ENCODE data around the gene ARF3. TPM values are rescaled to one million over a fixed set of nuclear protein-coding genes. Genes with fewer than 3 reads are reported as not detected.

The ARF3 gene
- polyA plus RNA-seq, 1 donor (not counting 4 experiments of a cell fraction or from before 2014, with no cell fraction given) = 236 TPM

DNA sequence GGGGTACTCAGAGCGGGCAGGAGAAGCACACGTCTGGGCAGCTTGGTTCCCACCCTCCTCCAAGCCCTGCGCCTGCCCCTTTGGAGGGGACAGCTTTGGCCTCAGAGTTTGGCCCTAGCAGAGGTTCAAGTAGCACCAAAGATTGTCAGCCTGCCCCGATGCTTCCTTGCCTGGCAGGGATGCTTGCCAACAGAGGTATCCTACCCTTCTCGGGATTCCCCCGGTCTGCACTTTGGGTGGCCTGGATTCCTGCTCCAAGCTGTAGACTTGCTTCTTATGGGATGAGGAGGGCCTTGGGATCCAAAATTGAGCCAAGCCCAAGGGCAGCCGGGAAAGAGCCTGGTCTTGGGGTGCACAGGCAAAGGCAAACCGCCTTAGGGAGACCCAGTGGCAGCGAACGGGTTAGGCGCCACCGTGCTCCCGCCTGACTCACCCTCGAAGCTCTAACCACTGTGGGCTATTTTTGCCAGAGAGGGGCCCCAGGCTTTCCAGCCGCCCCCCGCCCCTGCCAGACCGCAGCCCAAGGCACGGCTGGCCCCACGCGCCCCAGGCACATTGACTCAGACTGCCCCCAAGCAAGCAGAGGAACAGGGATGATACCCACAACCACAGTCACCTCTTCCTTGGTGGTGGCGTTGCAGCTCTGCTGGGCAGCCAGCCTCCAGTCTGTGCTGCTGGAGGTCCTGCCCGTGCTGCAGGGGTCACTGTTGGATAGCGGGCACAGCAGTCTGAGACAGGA is 15.1 kb upstream of the ARF3 start:
- TF ChIP-seq CTCF (optimal IDR thresholded peaks at IDR 0.05 in 1 of 3, IDR thresholded peaks at IDR 0.05 in 1 of 3, conservative IDR thresholded peaks at IDR 0.05 in 1 of 3; ENCODE audit: extremely low read depth in 1 of 3, insufficient read depth in 2 of 3, low read length in 3 of 3) (peak in 1 of 3 experiments; percentile 26), EZH2 (IDR thresholded peaks at IDR 0.05; ENCODE audit: low read length) (no peak)
- no peak for FAIRE-seq
- no peak overlapping the region for H3K9ac ChIP-seq (ENCODE audit: control insufficient read depth, extremely low read depth, insufficient read depth, low read length)

DNA sequence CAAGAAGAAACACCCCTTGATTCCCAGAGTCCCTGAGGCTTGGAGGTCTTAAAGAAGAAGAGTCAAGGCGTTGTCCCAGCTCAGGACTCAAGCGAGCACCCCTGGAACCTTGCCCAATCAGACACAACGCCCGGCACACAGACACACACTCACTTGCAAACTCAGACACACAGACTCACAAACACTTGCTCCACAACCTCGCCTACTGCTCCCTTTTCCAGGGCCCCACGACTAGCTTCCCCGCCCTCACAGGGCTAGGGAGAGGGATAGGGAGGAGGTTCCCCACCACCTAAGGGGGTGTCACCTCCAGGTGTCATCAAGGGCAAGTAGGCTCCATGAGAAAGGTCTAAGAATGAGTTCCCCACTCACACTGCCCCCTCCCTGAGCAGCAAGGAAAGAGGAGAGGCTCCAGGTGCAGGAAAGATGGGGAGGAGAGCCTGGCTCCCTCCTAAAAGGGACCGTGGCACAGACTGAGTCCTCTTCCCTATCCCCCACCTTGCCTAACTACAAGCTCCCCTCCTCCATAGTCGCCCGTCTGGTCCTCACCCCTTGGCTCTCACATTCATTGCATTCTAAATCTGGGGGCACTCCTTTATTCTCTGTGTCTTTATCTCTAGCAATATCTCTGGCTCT is 13.5 kb upstream of the ARF3 start:
- Histone ChIP-seq H3K27ac (ENCODE audit: control insufficient read depth, insufficient read depth, low read length) (no peak overlapping the region), H3K9me1 (ENCODE audit: control insufficient read depth, extremely low read depth, insufficient read depth, low read length) (no peaks in the 10 kb centered on the region), H3K79me2 (ENCODE audit: control insufficient read depth, insufficient read depth, low read length) (no peaks in the 10 kb centered on the region), H4K20me1 (ENCODE audit: control insufficient read depth, extremely low read depth, insufficient read depth, low read length) (no peaks in the 10 kb centered on the region), H3K4me2 (ENCODE audit: control insufficient read depth, extremely low read depth, insufficient read depth, low read depth, low read length) (peak overlapping the region; percentile 82), H3K9ac (ENCODE audit: control insufficient read depth, extremely low read depth, insufficient read depth, low read length) (no peak overlapping the region), H2AFZ (ENCODE audit: control insufficient read depth, low read length) (peak overlapping the region; percentile 83), H3K4me1 (ENCODE audit: control insufficient read depth, extremely low read depth, insufficient read depth, low read length) (peaks cover 28% of the 10 kb centered on the region), H3K27me3 (ENCODE audit: control insufficient read depth, extremely low read depth, insufficient read depth, low read length) (peaks cover 49% of the 10 kb centered on the region), H3K36me3 (ENCODE audit: control insufficient read depth in 2 of 2, extremely low read depth in 1 of 2, insufficient read depth in 2 of 2, low read length in 2 of 2) (no peaks in the 10 kb centered on the region), H3K9me3 (ENCODE audit: control insufficient read depth, low read depth, low read length) (no peaks in the 10 kb centered on the region), H3K4me3 (ENCODE audit: control insufficient read depth in 2 of 3, extremely low read depth in 1 of 3, insufficient read depth in 2 of 3, low read depth in 1 of 3, low read length in 3 of 3) (peak overlapping the region in 2 of 3 experiments; percentile 51 to 57)
- FAIRE-seq = no peak
- dilution Hi-C loops (cut with MboI; ENCODE audit: extremely low pct_ligation_motif_present, low sequenced_read_pairs) = no loop called here
- DNase-seq (ENCODE audit: low read depth, low spot score) = no peak
- TF ChIP-seq EZH2 (IDR thresholded peaks at IDR 0.05; ENCODE audit: low read length) (peak; percentile 68), CTCF (optimal IDR thresholded peaks at IDR 0.05 in 1 of 3, IDR thresholded peaks at IDR 0.05 in 1 of 3, conservative IDR thresholded peaks at IDR 0.05 in 1 of 3; ENCODE audit: extremely low read depth in 1 of 3, insufficient read depth in 2 of 3, low read length in 3 of 3) (no peak)

More for the DNA sequence above, 15.1 kb upstream of the ARF3 start:
- H3K27me3 ChIP-seq (ENCODE audit: control insufficient read depth, extremely low read depth, insufficient read depth, low read length) = peaks cover 53% of the 10 kb centered on the region
- H3K79me2 ChIP-seq (ENCODE audit: control insufficient read depth, insufficient read depth, low read length) = no peaks in the 10 kb centered on the region
- H4K20me1 ChIP-seq (ENCODE audit: control insufficient read depth, extremely low read depth, insufficient read depth, low read length) = no peaks in the 10 kb centered on the region
- no peak for DNase-seq (ENCODE audit: low read depth, low spot score)
- dilution Hi-C loops (cut with MboI; ENCODE audit: extremely low pct_ligation_motif_present, low sequenced_read_pairs) = no loop called here
- no peak overlapping the region for H2AFZ ChIP-seq (ENCODE audit: control insufficient read depth, low read length)
- H3K27ac ChIP-seq (ENCODE audit: control insufficient read depth, insufficient read depth, low read length) = no peak overlapping the region
- peak overlapping the region in 1 of 3 experiments; percentile 57 for H3K4me3 ChIP-seq (ENCODE audit: control insufficient read depth in 2 of 3, extremely low read depth in 1 of 3, insufficient read depth in 2 of 3, low read depth in 1 of 3, low read length in 3 of 3)
- no peaks in the 10 kb centered on the region for H3K9me1 ChIP-seq (ENCODE audit: control insufficient read depth, extremely low read depth, insufficient read depth, low read length)
- H3K4me1 ChIP-seq (ENCODE audit: control insufficient read depth, extremely low read depth, insufficient read depth, low read length) = peaks cover 28% of the 10 kb centered on the region
- no peaks in the 10 kb centered on the region for H3K36me3 ChIP-seq (ENCODE audit: control insufficient read depth in 2 of 2, extremely low read depth in 1 of 2, insufficient read depth in 2 of 2, low read length in 2 of 2)
- H3K4me2 ChIP-seq (ENCODE audit: control insufficient read depth, extremely low read depth, insufficient read depth, low read depth, low read length) = peak overlapping the region; percentile 82
- H3K9me3 ChIP-seq (ENCODE audit: control insufficient read depth, low read depth, low read length) = no peaks in the 10 kb centered on the region
